Fibroblast of lung (primary cell): ENCODE results near the gene CYP26B1. TPM values are rescaled to one million over a fixed set of nuclear protein-coding genes. Genes with fewer than 3 reads are reported as not detected.

Source experiments
- DNase-seq, 2 donors: peaks; one replicate each; pipeline versions ENCODE4 v3.0.0 to v3.0.0-alpha.2; 2010; ENCODE audit warnings: low read depth in 2 of 2
- H2AFZ ChIP-seq: 2 replicates; pipeline ENCODE4 v1.5.1; 2012; ENCODE audit warnings: low read length, control low read depth, inconsistent platforms
- H3K27ac ChIP-seq: 2 replicates; pipeline ENCODE4 v1.5.1; 2011; ENCODE audit warnings: low read length, control low read depth; ENCODE audit not compliant: insufficient read depth
- H3K27me3 ChIP-seq: 2 replicates; pipeline ENCODE4 v1.5.1; 2011; ENCODE audit warnings: mild to moderate bottlenecking, low read length; ENCODE audit not compliant: control insufficient read depth, insufficient read depth
- H3K36me3 ChIP-seq: 2 replicates; pipeline ENCODE4 v1.5.1; 2011; ENCODE audit warnings: low read length; ENCODE audit not compliant: control insufficient read depth, insufficient read depth
- H3K4me1 ChIP-seq: 2 replicates; pipeline ENCODE4 v1.5.1; 2011; ENCODE audit warnings: low read length; ENCODE audit not compliant: control insufficient read depth, insufficient read depth; ENCODE audit errors: extremely low read depth
- H3K4me2 ChIP-seq: 2 replicates; pipeline ENCODE4 v1.5.1; 2011; ENCODE audit warnings: low read length, control low read depth; ENCODE audit not compliant: insufficient read depth; ENCODE audit errors: extremely low read depth
- H3K4me3 ChIP-seq, 4 experiments: fragments of 200-600 bp in 1 of 4; sonication (generic) in 1 of 4; replicated peaks in 1 of 4; 2 replicates each; pipeline ENCODE4 v1.5.1; 2011 to 2016; ENCODE audit warnings: low read length in 4 of 4, low read depth in 3 of 4, mild to moderate bottlenecking in 3 of 4, control low read depth in 2 of 4, inconsistent platforms in 1 of 4, mixed read lengths in 1 of 4; ENCODE audit not compliant: insufficient read depth in 1 of 4; ENCODE audit errors: control extremely low read depth in 1 of 4
- H3K79me2 ChIP-seq: 2 replicates; pipeline ENCODE4 v1.5.1; 2012; ENCODE audit warnings: mild to moderate bottlenecking, low read length, inconsistent platforms; ENCODE audit not compliant: control insufficient read depth, insufficient read depth
- H3K9ac ChIP-seq: 2 replicates; pipeline ENCODE4 v1.5.1; 2011; ENCODE audit warnings: mild to moderate bottlenecking, low read length, control low read depth; ENCODE audit not compliant: insufficient read depth
- H3K9me3 ChIP-seq: 2 replicates; pipeline ENCODE4 v1.5.1; 2012; ENCODE audit warnings: low read depth, low read length; ENCODE audit not compliant: control insufficient read depth, insufficient read depth
- H4K20me1 ChIP-seq: 2 replicates; pipeline ENCODE4 v1.5.1; 2011; ENCODE audit warnings: low read length; ENCODE audit not compliant: control insufficient read depth, insufficient read depth; ENCODE audit errors: extremely low read depth
- EZH2 ChIP-seq: IDR thresholded peaks from 2 replicates; pipeline ENCODE4 v1.5.1; 2012; ENCODE audit warnings: low read length, control low read depth, mild to moderate bottlenecking; ENCODE audit errors: missing control alignments
- polyA plus RNA-seq, 2 donors: library from polyadenylated mRNA; depleted of rRNA in 1 of 2; stranded (reverse) in 1 of 2; unstranded in 1 of 2; fragments of >200 nt; gene quantifications; 2 replicates each; pipeline ENCODE4 v1.2.1, GENCODE V29; 2011 to 2012; ENCODE audit warnings: missing spikeins in 1 of 2
- total RNA-seq: library from RNA; depleted of rRNA; stranded (reverse); fragments of >200 nt; gene quantifications from 2 replicates; pipeline ENCODE4 v1.2.1, GENCODE V29; 2014
- TF ChIP-seq, protein P1 (sequence below), 2 donors: IDR thresholded peaks in 1 of 2; conservative IDR thresholded peaks in 1 of 2; 1 replicate in 1 of 2; 2 replicates in 1 of 2; pipeline ENCODE4 v1.5.1; 2011 to 2012; ENCODE audit warnings: low read length in 2 of 2, control low read depth in 1 of 2, inconsistent platforms in 1 of 2, low read depth in 1 of 2, mild to moderate bottlenecking in 1 of 2

Gene CYP26B1
- total and polyA plus RNA-seq, 2 donors (not counting 1 experiment from before 2014, with no cell fraction given), result 0.09 to 0.17 TPM

DNA sequence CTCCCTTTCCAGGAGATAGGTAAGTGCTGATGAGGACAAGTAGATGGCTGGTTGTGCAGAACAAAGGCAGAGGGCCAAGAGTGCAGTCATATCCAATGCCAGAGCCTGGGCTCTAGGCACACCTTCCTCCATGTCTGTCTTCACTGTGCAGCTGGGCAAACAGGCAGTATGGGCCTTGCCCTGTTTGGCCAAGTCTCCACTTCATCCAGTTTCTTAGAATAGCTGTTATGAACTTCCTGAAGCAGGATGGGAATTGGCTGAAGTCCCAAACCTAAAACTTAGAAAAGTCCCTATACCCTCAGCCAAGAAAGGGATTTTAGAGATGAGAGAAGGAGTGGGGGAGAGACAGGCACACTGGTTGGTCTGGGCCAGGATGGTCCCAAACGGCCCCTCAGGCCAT, 37.5 kb upstream of the CYP26B1 start:
- H3K4me1 ChIP-seq, result no peaks in the 10 kb centered on the region
- no peaks in the 10 kb centered on the region for H3K36me3 ChIP-seq
- H3K27me3 ChIP-seq, result no peaks in the 10 kb centered on the region
- no peaks in the 10 kb centered on the region for H4K20me1 ChIP-seq
- H3K79me2 ChIP-seq, result no peaks in the 10 kb centered on the region
- no peak overlapping the region for H3K4me3 ChIP-seq
- TF ChIP-seq, protein P1, sequence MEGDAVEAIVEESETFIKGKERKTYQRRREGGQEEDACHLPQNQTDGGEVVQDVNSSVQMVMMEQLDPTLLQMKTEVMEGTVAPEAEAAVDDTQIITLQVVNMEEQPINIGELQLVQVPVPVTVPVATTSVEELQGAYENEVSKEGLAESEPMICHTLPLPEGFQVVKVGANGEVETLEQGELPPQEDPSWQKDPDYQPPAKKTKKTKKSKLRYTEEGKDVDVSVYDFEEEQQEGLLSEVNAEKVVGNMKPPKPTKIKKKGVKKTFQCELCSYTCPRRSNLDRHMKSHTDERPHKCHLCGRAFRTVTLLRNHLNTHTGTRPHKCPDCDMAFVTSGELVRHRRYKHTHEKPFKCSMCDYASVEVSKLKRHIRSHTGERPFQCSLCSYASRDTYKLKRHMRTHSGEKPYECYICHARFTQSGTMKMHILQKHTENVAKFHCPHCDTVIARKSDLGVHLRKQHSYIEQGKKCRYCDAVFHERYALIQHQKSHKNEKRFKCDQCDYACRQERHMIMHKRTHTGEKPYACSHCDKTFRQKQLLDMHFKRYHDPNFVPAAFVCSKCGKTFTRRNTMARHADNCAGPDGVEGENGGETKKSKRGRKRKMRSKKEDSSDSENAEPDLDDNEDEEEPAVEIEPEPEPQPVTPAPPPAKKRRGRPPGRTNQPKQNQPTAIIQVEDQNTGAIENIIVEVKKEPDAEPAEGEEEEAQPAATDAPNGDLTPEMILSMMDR (conservative IDR thresholded peaks at IDR 0.05 in 1 of 2, IDR thresholded peaks at IDR 0.05 in 1 of 2; ENCODE audit: low read depth in 1 of 2, low read length in 2 of 2), result no peak
- no peak for TF ChIP-seq EZH2
- no peak overlapping the region for H3K9ac ChIP-seq
- H3K9me3 ChIP-seq, result no peaks in the 10 kb centered on the region
- H3K4me2 ChIP-seq, result no peak overlapping the region
- no peak overlapping the region for H2AFZ ChIP-seq
- no peak for DNase-seq
- H3K27ac ChIP-seq, result no peak overlapping the region

DNA sequence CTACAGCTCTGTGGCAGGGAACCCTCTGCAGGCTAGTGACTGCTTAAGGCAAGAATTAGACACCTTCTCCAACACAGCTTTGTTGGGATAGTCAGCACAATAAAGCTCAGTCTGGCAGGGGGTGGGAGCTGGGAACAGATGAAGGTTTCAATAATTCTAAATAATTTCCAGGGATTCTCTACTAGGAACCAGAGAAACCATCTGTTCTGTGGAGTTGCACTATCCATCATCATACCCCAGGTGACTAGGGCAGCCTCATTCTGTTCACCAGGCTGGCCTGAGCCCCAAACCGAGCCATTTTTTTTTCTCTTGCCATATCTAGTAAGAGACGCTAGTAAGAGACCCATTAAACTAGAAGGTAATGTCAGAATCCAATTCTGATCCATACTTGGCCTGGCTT, 35.8 kb upstream of the CYP26B1 start:
- H3K9me3 ChIP-seq, result no peaks in the 10 kb centered on the region
- H2AFZ ChIP-seq, result no peak overlapping the region
- TF ChIP-seq, protein P1 (conservative IDR thresholded peaks at IDR 0.05 in 1 of 2, IDR thresholded peaks at IDR 0.05 in 1 of 2; ENCODE audit: low read depth in 1 of 2, low read length in 2 of 2), result no peak
- no peak overlapping the region for H3K9ac ChIP-seq
- no peaks in the 10 kb centered on the region for H3K79me2 ChIP-seq
- H3K27ac ChIP-seq, result no peak overlapping the region
- H3K4me3 ChIP-seq, result no peak overlapping the region
- H3K27me3 ChIP-seq, result no peaks in the 10 kb centered on the region
- no peak for DNase-seq
- H3K4me2 ChIP-seq, result no peak overlapping the region
- H3K4me1 ChIP-seq, result no peaks in the 10 kb centered on the region
- H3K36me3 ChIP-seq, result peaks cover 1% of the 10 kb centered on the region
- no peaks in the 10 kb centered on the region for H4K20me1 ChIP-seq

DNA sequence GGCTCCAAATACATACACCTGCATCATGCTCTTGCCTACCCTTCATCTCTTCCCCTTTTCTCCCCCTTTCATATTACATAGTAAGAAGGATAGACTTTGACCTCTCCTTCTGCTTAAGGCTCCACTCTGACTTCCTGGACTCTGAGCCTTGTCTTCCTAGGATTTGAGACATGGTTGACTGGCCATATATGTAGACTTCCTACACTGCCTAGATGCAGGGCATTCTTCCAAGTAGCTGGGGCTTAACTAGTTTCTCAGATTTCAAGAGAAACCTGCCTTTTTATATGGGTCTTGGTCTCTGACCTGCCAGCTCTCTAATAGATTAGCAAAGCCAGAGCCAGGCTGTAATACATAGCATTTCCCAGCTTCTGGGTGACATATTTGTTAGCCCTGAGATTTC, 35.4 kb upstream of the CYP26B1 start:
- H3K27me3 ChIP-seq, result no peaks in the 10 kb centered on the region

More for the DNA sequence above, 35.4 kb upstream of the CYP26B1 start:
- no peaks in the 10 kb centered on the region for H3K79me2 ChIP-seq
- no peaks in the 10 kb centered on the region for H4K20me1 ChIP-seq
- TF ChIP-seq, protein P1 (conservative IDR thresholded peaks at IDR 0.05 in 1 of 2, IDR thresholded peaks at IDR 0.05 in 1 of 2; ENCODE audit: low read depth in 1 of 2, low read length in 2 of 2), result no peak
- TF ChIP-seq EZH2, result no peak
- H3K27ac ChIP-seq, result no peak overlapping the region
- H3K4me2 ChIP-seq, result no peak overlapping the region
- H3K9ac ChIP-seq, result no peak overlapping the region
- H3K4me1 ChIP-seq, result no peaks in the 10 kb centered on the region
- H3K4me3 ChIP-seq, result no peak overlapping the region
- H3K36me3 ChIP-seq, result peaks cover 1% of the 10 kb centered on the region
- H2AFZ ChIP-seq, result no peak overlapping the region
- no peaks in the 10 kb centered on the region for H3K9me3 ChIP-seq
- no peak for DNase-seq
